GM10847 (cell line): ENCODE measurements around the gene ERC1.

Experiments
- POLR2A ChIP-seq: IDR thresholded peaks from 2 replicates; pipeline ENCODE4 v1.6.1; 2011; ENCODE audit not compliant: insufficient read length; ENCODE audit errors: extremely low read depth

The ERC1 gene

GRCh38 chr12:1290716-1291115, 299.7 kb downstream of the ERC1 start:
- no peak for TF ChIP-seq POLR2A

DNA sequence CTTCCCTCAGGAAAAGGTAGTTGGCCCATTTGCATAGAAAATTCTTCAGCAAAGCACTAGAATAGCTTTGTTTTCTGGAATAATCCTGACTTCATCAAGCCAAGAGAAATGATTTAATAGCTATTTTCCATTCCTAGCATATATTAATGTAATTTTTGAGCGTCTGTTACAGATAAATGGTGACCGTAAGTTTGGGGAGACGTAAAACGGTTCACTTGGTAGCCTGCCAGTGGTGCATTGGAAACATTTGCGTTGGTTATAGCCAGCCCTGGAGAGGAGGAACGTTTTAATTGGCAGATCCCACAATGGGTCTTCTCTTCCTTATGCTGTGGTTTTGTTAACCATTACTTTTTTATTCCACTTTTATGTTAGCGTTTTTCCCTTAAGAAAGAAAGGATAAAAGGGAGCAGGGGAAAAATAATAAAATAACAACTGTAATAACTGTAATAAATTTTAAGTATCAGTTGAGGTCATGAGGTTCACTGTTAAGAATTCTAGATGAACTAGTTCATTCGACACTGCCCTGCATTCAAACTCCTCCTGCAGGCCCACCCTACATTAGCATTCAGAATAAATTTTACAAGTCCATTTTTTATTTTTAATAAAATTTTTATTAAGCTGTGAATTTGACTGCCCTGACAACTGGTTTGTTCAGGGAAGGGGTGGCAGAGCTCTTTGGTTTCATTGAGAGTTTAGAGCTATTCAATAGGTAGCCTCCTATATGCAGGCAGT, 300.7 kb downstream of the ERC1 start:
- no peak for TF ChIP-seq POLR2A

DNA sequence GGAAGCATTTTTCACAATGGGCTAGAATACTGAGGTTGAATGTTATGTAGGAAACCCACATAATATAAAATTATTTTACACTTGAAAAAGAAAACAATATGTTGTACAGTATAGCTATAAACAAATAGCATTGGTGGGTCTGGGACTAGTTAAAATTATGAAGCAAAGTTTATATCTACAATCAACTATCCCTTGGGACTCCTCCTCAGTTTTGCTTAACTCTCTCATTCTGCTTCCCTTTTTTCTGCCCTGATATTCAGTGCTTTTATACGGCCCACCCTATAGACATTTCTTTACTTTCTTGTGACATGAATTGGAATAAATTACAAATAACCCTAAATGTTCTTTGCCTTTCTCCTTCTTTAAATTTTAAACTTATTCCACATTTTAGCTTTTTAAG, 302.9 kb downstream of the ERC1 start:
- TF ChIP-seq POLR2A: no peak

- no peak for TF ChIP-seq POLR2A
Observed at GRCh38 chr12:1297206-1297605, 306.2 kb downstream of the ERC1 start.

DNA sequence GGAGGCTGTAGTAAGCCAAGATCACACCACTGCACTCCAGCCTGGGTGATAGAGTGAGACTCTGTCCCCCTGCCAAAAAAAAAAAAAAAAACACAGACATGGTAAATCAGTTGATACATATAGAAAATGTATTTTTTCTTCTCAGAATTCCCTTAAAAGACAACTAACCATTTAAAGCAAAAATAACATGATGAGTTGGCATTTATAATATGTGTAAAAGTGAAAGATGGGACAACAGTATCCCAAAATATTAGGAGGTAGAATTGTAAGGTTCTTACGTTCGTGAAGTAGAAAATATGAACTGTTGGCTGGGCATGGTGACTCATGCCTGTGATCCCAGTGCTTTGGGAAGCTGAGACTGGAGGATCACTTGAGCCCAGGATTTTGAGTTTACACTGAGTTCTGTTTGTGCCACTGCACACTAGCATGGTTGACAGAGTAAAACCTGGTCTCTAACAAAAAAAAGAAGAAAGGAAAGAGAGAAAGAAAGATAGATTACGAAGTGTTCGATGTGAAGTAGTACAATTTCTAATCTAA, 306.7 kb downstream of the ERC1 start:
- TF ChIP-seq POLR2A: no peak

DNA sequence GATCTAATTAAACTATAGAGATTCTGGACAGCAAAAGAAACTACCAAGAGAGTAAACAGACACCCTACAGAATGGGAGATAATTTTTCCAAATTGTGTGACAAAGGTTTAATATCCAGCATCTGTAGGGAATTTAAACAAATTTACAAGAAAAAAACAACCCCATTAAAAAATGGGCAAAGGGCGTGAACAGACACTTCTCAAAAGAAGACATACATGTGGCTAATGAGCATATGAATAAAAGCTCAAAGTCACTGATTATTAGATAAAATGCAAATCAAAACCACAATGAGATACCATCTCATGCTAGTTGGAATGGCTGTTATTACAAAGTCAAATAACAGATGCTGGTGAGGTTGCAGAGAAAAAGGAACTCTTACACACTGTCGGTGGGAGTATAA, 309.4 kb downstream of the ERC1 start:
- no peak for TF ChIP-seq POLR2A

DNA sequence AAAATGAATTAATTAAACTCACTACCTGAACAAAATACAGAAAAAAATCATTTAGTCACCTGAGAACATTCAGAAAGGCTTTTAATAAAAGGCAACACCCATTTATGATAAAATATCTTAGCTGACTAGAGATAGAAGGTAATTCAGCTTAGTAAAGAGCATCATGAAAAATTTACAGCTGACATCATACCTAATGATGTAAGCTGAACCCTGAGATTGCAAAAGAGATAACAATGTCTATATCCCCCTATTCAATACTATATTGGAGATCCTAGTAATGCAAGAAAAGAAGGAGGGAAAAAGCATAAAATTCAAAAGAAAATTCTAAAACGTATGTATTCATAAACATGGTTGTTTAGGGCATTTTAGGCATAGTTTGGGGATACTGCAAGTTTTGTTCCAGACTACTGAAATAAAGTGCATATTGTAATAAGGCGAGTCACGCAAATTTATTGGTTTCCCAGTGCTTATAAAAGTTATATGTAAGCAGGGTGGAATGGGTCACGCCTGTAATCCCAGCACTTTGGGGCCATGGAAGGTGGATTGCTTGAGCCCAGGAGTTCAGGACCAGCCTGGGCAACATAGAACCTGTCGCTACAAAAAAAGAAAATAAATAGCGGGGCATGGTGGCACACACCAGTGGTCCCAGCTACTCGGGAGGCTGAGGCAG, 311.3 kb downstream of the ERC1 start:
- TF ChIP-seq POLR2A: no peak

DNA sequence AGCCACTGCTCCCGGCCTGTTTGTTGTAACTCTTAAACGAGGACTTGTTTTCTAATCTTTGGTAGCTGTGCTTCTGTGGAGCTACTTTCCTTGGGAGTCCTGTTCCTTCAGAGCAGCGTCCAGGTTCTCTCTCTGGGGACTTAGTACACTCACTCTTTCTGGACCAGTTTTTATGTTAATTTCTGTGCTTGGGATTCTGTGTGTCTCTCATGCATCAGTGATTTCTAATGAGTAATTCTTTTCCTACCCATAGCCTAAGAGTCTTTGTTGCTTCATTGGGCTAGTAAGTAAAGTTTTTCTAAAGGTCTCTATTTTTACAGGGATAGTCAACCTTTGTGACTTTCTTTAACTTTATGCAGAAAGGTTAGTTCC, 314.0 kb downstream of the ERC1 start:
- no peak for TF ChIP-seq POLR2A

- TF ChIP-seq POLR2A: no peak
Observed at GRCh38 chr12:1305791-1306500, 314.9 kb downstream of the ERC1 start.

GRCh38 chr12:1306817-1307216, 315.8 kb downstream of the ERC1 start:
- no peak for TF ChIP-seq POLR2A

- no peak for TF ChIP-seq POLR2A
Observed at GRCh38 chr12:1307796-1308195, 316.8 kb downstream of the ERC1 start.

DNA sequence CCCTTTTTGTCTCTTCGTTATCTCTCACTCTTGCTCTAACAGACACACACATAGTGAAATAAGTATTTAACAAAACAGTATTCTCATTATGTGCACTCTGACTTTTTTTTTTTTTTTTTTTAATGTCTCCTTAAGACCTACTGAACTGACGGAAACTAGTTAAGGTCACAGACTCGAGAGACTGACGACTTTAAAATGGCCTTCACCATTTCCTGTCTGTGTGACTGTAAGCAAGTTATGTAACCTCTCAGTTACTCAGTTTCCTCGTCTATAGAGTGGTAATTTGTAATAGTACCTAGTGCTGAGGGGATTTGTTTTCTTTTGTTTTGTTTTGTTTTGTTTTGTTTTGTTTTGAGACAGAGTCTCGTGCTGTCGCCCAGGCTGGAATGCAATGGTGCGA, 318.6 kb downstream of the ERC1 start:
- no peak for TF ChIP-seq POLR2A

- no peak for TF ChIP-seq POLR2A
Observed at GRCh38 chr12:1310653-1311052, 319.6 kb downstream of the ERC1 start.

DNA sequence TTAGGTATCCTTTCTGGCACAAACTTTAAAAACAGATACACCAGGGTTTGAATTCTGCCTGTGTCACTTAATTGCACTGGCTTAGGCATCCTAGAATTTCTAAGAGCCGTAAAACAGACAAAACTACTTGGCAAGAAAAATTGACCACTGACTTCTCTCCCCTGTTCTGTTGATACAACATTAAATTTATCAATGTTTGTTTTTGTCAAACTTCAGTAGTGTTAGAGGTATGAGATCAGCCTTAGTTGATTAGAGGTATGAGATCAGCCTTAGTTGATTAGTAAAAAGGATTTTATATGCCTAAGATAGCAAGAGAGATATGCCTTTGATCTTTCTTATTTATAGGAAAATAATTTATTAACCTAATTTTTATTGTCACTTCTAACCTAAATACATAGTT, 320.1 kb downstream of the ERC1 start:
- no peak for TF ChIP-seq POLR2A

DNA sequence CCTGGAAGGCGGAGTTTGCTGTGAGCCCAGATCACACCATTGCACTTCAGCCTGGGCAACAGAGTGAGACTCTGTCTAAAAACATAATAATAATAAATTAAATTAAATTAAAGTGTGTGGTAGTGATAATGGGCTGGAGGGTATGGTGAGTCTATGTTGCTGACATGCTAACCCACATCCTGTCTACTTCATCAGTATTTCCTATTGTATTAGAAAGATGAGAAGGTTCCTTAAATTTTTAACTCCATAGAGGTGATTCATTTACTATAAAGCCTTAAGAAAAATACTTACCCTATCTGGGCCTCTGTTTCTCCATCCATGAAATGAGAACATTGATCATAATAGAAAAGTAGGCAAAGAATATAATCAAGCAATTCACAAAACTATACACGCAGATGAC, 322.9 kb downstream of the ERC1 start:
- TF ChIP-seq POLR2A: no peak

GRCh38 chr12:1314523-1314922, 323.5 kb downstream of the ERC1 start:
- no peak for TF ChIP-seq POLR2A

DNA sequence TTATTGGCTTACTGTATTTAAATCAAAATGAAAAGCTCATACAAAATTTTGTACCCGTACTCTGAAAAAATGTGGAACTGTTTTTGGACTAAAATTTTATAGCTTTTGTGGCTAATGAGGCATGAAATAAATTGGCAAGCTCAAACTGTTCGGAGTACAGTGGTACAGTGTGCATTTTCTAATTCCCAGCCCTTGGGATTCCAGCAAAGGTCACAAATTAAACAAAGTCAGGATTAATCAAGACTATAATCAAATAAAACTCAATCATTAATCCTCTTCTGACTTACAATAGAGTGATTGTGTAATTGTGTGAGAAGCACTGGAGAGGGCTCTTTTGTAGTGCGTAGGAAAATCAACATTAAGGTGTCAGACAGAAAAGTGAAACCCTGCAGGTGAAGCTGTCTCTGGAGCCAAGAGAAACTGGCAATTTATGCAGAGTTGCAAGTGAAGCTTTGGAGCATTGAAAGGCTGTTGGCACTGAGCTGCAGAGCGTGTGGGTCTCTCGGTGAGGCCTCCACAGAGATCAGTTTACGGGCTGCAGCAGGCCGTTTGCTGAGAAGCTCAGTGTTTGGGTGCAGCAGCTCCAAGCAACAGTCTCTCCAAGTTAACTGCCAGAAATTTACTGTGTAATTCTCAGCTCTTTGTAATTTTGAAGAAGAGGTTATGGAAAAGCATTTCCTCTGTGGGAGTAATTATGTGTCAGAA, 327.5 kb downstream of the ERC1 start:
- TF ChIP-seq POLR2A: no peak
